Astrocyte (in vitro differentiated cells and primary cell): ENCODE measurements around the gene ACP4. TPM values are rescaled to one million over a fixed set of nuclear protein-coding genes. Genes with fewer than 3 reads are reported as not detected.
"Not testable (repeated sequence)": the region's sequence is repeated elsewhere in the genome, so short reads cannot be mapped to it uniquely, and the experiment has no call there.

Experiments used
- DNase-seq: peaks from one replicate; pipeline ENCODE4 v3.0.0-alpha.2; 2010; ENCODE audit warnings: low read depth
- FAIRE-seq: peaks from 2 replicates; lab custom pipeline; 2011; peaks lifted over from hg19 to GRCh38; lab: Jason Lieb, UNC
- H2AFZ ChIP-seq: 2 replicates; pipeline ENCODE4 v1.6.0; 2012; ENCODE audit warnings: low read depth, low read length, inconsistent platforms
- H3K27ac ChIP-seq: 2 replicates; pipeline ENCODE4 v1.5.1; 2011; ENCODE audit warnings: low read depth, low read length, inconsistent platforms
- H3K27me3 ChIP-seq: 2 replicates; pipeline ENCODE4 v1.6.0; 2011; ENCODE audit warnings: low read length, inconsistent platforms; ENCODE audit not compliant: insufficient read depth
- H3K36me3 ChIP-seq: 2 replicates; pipeline ENCODE4 v1.5.1; 2011; ENCODE audit warnings: low read length, inconsistent platforms; ENCODE audit not compliant: insufficient read depth
- H3K4me1 ChIP-seq: 2 replicates; pipeline ENCODE4 v1.5.1; 2011; ENCODE audit warnings: low read length, inconsistent platforms; ENCODE audit not compliant: insufficient read depth
- H3K4me2 ChIP-seq: 2 replicates; pipeline ENCODE4 v1.6.0; 2012; ENCODE audit warnings: low read length, inconsistent platforms
- H3K4me3 ChIP-seq: 2 replicates; pipeline ENCODE4 v1.5.1; 2011; ENCODE audit warnings: low read depth, mild to moderate bottlenecking, low read length, inconsistent platforms; ENCODE audit not compliant: insufficient read depth
- H3K79me2 ChIP-seq: 2 replicates; pipeline ENCODE4 v1.6.0; 2012; ENCODE audit warnings: mild to moderate bottlenecking, low read length, inconsistent platforms; ENCODE audit not compliant: insufficient read depth
- H3K9ac ChIP-seq: 2 replicates; pipeline ENCODE4 v1.6.0; 2012; ENCODE audit warnings: mild to moderate bottlenecking, low read length, inconsistent platforms
- H3K9me3 ChIP-seq: 2 replicates; pipeline ENCODE4 v1.5.1; 2012; ENCODE audit warnings: low read depth, mild to moderate bottlenecking, low read length, inconsistent platforms; ENCODE audit not compliant: insufficient read depth
- H4K20me1 ChIP-seq: 2 replicates; pipeline ENCODE4 v1.6.0; 2012; ENCODE audit warnings: low read length, inconsistent platforms; ENCODE audit not compliant: insufficient read depth
- H3K27ac Mint-ChIP-seq: one replicate; pipeline ENCODE4 v1.8.0; 2021; ENCODE audit warnings: mild to moderate bottlenecking, mixed read lengths; ENCODE audit not compliant: unreplicated experiment
- H3K27me3 Mint-ChIP-seq: one replicate; pipeline ENCODE4 v1.8.0; 2021; ENCODE audit warnings: low read depth, mixed read lengths; ENCODE audit not compliant: unreplicated experiment
- H3K36me3 Mint-ChIP-seq: one replicate; pipeline ENCODE4 v1.8.0; 2021; ENCODE audit warnings: low read depth, mixed read lengths; ENCODE audit not compliant: unreplicated experiment
- H3K4me1 Mint-ChIP-seq: one replicate; pipeline ENCODE4 v1.8.0; 2021; ENCODE audit warnings: low read depth, mixed read lengths; ENCODE audit not compliant: unreplicated experiment
- H3K4me3 Mint-ChIP-seq: one replicate; pipeline ENCODE4 v1.8.0; 2021; ENCODE audit warnings: mild to moderate bottlenecking, moderate library complexity, mixed read lengths; ENCODE audit not compliant: unreplicated experiment
- H3K9me3 Mint-ChIP-seq: one replicate; pipeline ENCODE4 v1.8.0; 2021; ENCODE audit warnings: mild to moderate bottlenecking, mixed read lengths; ENCODE audit not compliant: unreplicated experiment
- CTCF ChIP-seq: IDR thresholded peaks from 2 replicates; pipeline ENCODE4 v1.5.1; 2011; ENCODE audit warnings: low read depth, mild to moderate bottlenecking, inconsistent platforms, low read length, moderate library complexity; ENCODE audit not compliant: insufficient read depth
- EZH2 ChIP-seq: IDR thresholded peaks from 2 replicates; pipeline ENCODE4 v1.6.1; 2012; ENCODE audit warnings: mild to moderate bottlenecking, low read length, inconsistent platforms; ENCODE audit not compliant: insufficient read depth
- total RNA-seq: library from RNA; stranded (reverse); gene quantifications from 2 replicates; pipeline ENCODE4 v1.2.1, GENCODE V29; 2021

ACP4 gene
- total RNA-seq, 1 donor from 2014 or later, result not detected

GRCh38 chr19:50757624-50758023 lies 32.6 kb upstream of the ACP4 start:
- not testable (repeated sequence) for H3K9ac ChIP-seq, H3K4me3 ChIP-seq, H3K9me3 ChIP-seq, H3K4me1 Mint-ChIP-seq, H3K4me1 ChIP-seq, H3K4me2 ChIP-seq, H3K79me2 ChIP-seq, H3K36me3 ChIP-seq, H2AFZ ChIP-seq, H3K36me3 Mint-ChIP-seq, H3K27me3 Mint-ChIP-seq, FAIRE-seq, H3K27me3 ChIP-seq, DNase-seq, H3K27ac Mint-ChIP-seq, H3K4me3 Mint-ChIP-seq, H3K27ac ChIP-seq, H4K20me1 ChIP-seq
- H3K9me3 Mint-ChIP-seq, result peaks cover 16% of the 10 kb centered on the region

- H3K79me2 ChIP-seq, H3K4me1 ChIP-seq, H4K20me1 ChIP-seq, H3K4me1 Mint-ChIP-seq, H3K27me3 ChIP-seq, H3K4me3 Mint-ChIP-seq, H3K36me3 ChIP-seq, H3K4me2 ChIP-seq, H3K36me3 Mint-ChIP-seq, DNase-seq, H3K27ac Mint-ChIP-seq, H3K9ac ChIP-seq, H3K27me3 Mint-ChIP-seq, H3K9me3 ChIP-seq, H2AFZ ChIP-seq, H3K4me3 ChIP-seq, H3K27ac ChIP-seq, FAIRE-seq: not testable (repeated sequence)
- peaks cover 17% of the 10 kb centered on the region for H3K9me3 Mint-ChIP-seq
These were observed 31.1 kb upstream of the ACP4 start for GRCh38 chr19:50759076-50759475.

GRCh38 chr19:50759886-50760285 lies 30.3 kb upstream of the ACP4 start:
- TF ChIP-seq EZH2 (no peak), CTCF (no peak)
- Mint-ChIP-seq H3K27ac (no peak overlapping the region), H3K4me3 (no peak overlapping the region), H3K27me3 (no peaks in the 10 kb centered on the region), H3K4me1 (no peaks in the 10 kb centered on the region), H3K36me3 (no peaks in the 10 kb centered on the region), H3K9me3 (peaks cover 19% of the 10 kb centered on the region)
- H3K4me3 ChIP-seq, result no peak overlapping the region
- no peaks in the 10 kb centered on the region for H3K79me2 ChIP-seq
- DNase-seq (no peak), FAIRE-seq (no peak)
- no peaks in the 10 kb centered on the region for H3K4me1 ChIP-seq
- H3K4me2 ChIP-seq, result no peak overlapping the region
- H2AFZ ChIP-seq, result no peak overlapping the region
- peaks cover 3% of the 10 kb centered on the region for H3K9me3 ChIP-seq
- no peak overlapping the region for H3K27ac ChIP-seq
- H4K20me1 ChIP-seq, result no peaks in the 10 kb centered on the region
- H3K9ac ChIP-seq, result no peak overlapping the region
- no peaks in the 10 kb centered on the region for H3K36me3 ChIP-seq
- H3K27me3 ChIP-seq, result no peaks in the 10 kb centered on the region

- not testable (repeated sequence) for H3K4me3 ChIP-seq, H3K9ac ChIP-seq, H3K9me3 ChIP-seq, H3K36me3 ChIP-seq, H3K79me2 ChIP-seq, H3K27ac ChIP-seq, H2AFZ ChIP-seq, H3K4me1 ChIP-seq, H3K4me3 Mint-ChIP-seq, H4K20me1 ChIP-seq, H3K4me1 Mint-ChIP-seq, H3K4me2 ChIP-seq, DNase-seq, FAIRE-seq, H3K36me3 Mint-ChIP-seq, H3K27me3 Mint-ChIP-seq, H3K27me3 ChIP-seq, H3K27ac Mint-ChIP-seq
- H3K9me3 Mint-ChIP-seq, result peaks cover 26% of the 10 kb centered on the region
These were observed 28.7 kb upstream of the ACP4 start for GRCh38 chr19:50761501-50761900.

- not testable (repeated sequence) for H3K4me3 Mint-ChIP-seq, H3K9ac ChIP-seq, H3K27ac ChIP-seq, FAIRE-seq, H3K27ac Mint-ChIP-seq, H3K4me2 ChIP-seq, H3K27me3 Mint-ChIP-seq, H3K9me3 ChIP-seq, H3K4me1 Mint-ChIP-seq, H3K36me3 ChIP-seq, H3K79me2 ChIP-seq, H4K20me1 ChIP-seq, DNase-seq, H3K36me3 Mint-ChIP-seq, H3K27me3 ChIP-seq, H3K4me1 ChIP-seq, H3K4me3 ChIP-seq, H2AFZ ChIP-seq
- peaks cover 22% of the 10 kb centered on the region for H3K9me3 Mint-ChIP-seq
These were observed 26.7 kb upstream of the ACP4 start for GRCh38 chr19:50763521-50763920.
